Rectal smooth muscle tissue (tissue), 1 donor: ENCODE results near the gene AKR1D1.
"Not testable (repeated sequence)": the region's sequence is repeated elsewhere in the genome, so short reads cannot be mapped to it uniquely, and the experiment has no call there.

Experiments used
- H3K27ac ChIP-seq: one replicate; pipeline ENCODE4 v1.7.0; 2013; ENCODE audit warnings: low read depth, low read length, inconsistent platforms
- H3K27me3 ChIP-seq: one replicate; pipeline ENCODE4 v1.7.0; 2013; ENCODE audit warnings: low read length; ENCODE audit not compliant: control insufficient read depth, insufficient read depth
- H3K36me3 ChIP-seq: one replicate; pipeline ENCODE4 v1.7.0; 2013; ENCODE audit warnings: low read length; ENCODE audit not compliant: control insufficient read depth, insufficient read depth
- H3K4me1 ChIP-seq: one replicate; pipeline ENCODE4 v1.7.0; 2013; ENCODE audit warnings: low read length; ENCODE audit not compliant: control insufficient read depth, insufficient read depth
- H3K4me3 ChIP-seq: one replicate; pipeline ENCODE4 v1.7.0; 2013; ENCODE audit warnings: low read length
- H3K9ac ChIP-seq: one replicate; pipeline ENCODE4 v1.7.0; 2013; ENCODE audit warnings: low read length

The AKR1D1 gene

GRCh38 chr7:138049505-138050116 lies 26.6 kb upstream of the AKR1D1 start:
- Histone ChIP-seq H3K27ac (no peak overlapping the region), H3K9ac (no peak overlapping the region), H3K36me3 (no peaks in the 10 kb centered on the region), H3K27me3 (no peaks in the 10 kb centered on the region), H3K4me3 (no peak overlapping the region), H3K4me1 (no peaks in the 10 kb centered on the region)

GRCh38 chr7:138051712-138052247 lies 24.5 kb upstream of the AKR1D1 start:
- not testable (repeated sequence) for H3K9ac ChIP-seq, H3K4me3 ChIP-seq, H3K4me1 ChIP-seq, H3K27me3 ChIP-seq, H3K36me3 ChIP-seq, H3K27ac ChIP-seq

- Histone ChIP-seq H3K4me1 (no peaks in the 10 kb centered on the region), H3K36me3 (no peaks in the 10 kb centered on the region), H3K27ac (no peak overlapping the region), H3K27me3 (no peaks in the 10 kb centered on the region), H3K9ac (no peak overlapping the region), H3K4me3 (no peak overlapping the region)
These were observed 23.6 kb upstream of the AKR1D1 start for GRCh38 chr7:138052696-138053095.

- not testable (repeated sequence) for H3K4me1 ChIP-seq, H3K27ac ChIP-seq, H3K4me3 ChIP-seq, H3K36me3 ChIP-seq, H3K27me3 ChIP-seq, H3K9ac ChIP-seq
These were observed 20.6 kb upstream of the AKR1D1 start for GRCh38 chr7:138055698-138056097.

GRCh38 chr7:138063400-138063799 lies 12.9 kb upstream of the AKR1D1 start:
- Histone ChIP-seq H3K36me3 (no peaks in the 10 kb centered on the region), H3K27ac (no peak overlapping the region), H3K4me1 (no peaks in the 10 kb centered on the region), H3K9ac (no peak overlapping the region), H3K27me3 (no peaks in the 10 kb centered on the region), H3K4me3 (no peak overlapping the region)

GRCh38 chr7:138064856-138065357 lies 11.4 kb upstream of the AKR1D1 start:
- Histone ChIP-seq H3K27me3 (no peaks in the 10 kb centered on the region), H3K4me1 (no peaks in the 10 kb centered on the region), H3K27ac (no peak overlapping the region), H3K36me3 (no peaks in the 10 kb centered on the region), H3K4me3 (no peak overlapping the region), H3K9ac (no peak overlapping the region)

GRCh38 chr7:138065827-138066226 lies 10.4 kb upstream of the AKR1D1 start:
- H3K4me3 ChIP-seq, result no peak overlapping the region
- H3K27me3 ChIP-seq, result no peaks in the 10 kb centered on the region
- H3K9ac ChIP-seq, result no peak overlapping the region
- no peaks in the 10 kb centered on the region for H3K36me3 ChIP-seq
- no peaks in the 10 kb centered on the region for H3K4me1 ChIP-seq
- H3K27ac ChIP-seq, result no peak overlapping the region

- Histone ChIP-seq H3K9ac (no peak overlapping the region), H3K27me3 (no peaks in the 10 kb centered on the region), H3K36me3 (no peaks in the 10 kb centered on the region), H3K4me3 (no peak overlapping the region), H3K27ac (no peak overlapping the region), H3K4me1 (no peaks in the 10 kb centered on the region)
These were observed 9.3 kb upstream of the AKR1D1 start for GRCh38 chr7:138066954-138067394.

- no peak overlapping the region for H3K9ac ChIP-seq
- no peaks in the 10 kb centered on the region for H3K36me3 ChIP-seq
- no peak overlapping the region for H3K27ac ChIP-seq
- H3K4me3 ChIP-seq, result no peak overlapping the region
- H3K4me1 ChIP-seq, result no peaks in the 10 kb centered on the region
- no peaks in the 10 kb centered on the region for H3K27me3 ChIP-seq
These were observed 8.5 kb upstream of the AKR1D1 start for GRCh38 chr7:138067774-138068173.

- Histone ChIP-seq H3K27me3 (no peaks in the 10 kb centered on the region), H3K4me1 (no peaks in the 10 kb centered on the region), H3K4me3 (no peak overlapping the region), H3K36me3 (no peaks in the 10 kb centered on the region), H3K9ac (no peak overlapping the region), H3K27ac (no peak overlapping the region)
These were observed 5.4 kb upstream of the AKR1D1 start for GRCh38 chr7:138070908-138071307.

GRCh38 chr7:138072726-138073125 lies 3.5 kb upstream of the AKR1D1 start:
- Histone ChIP-seq H3K4me3 (no peak overlapping the region), H3K27ac (no peak overlapping the region), H3K36me3 (no peaks in the 10 kb centered on the region), H3K4me1 (no peaks in the 10 kb centered on the region), H3K9ac (no peak overlapping the region), H3K27me3 (no peaks in the 10 kb centered on the region)

GRCh38 chr7:138074121-138074520 lies 2.1 kb upstream of the AKR1D1 start:
- Histone ChIP-seq H3K4me1 (no peaks in the 10 kb centered on the region), H3K4me3 (no peak overlapping the region), H3K27ac (no peak overlapping the region), H3K36me3 (no peaks in the 10 kb centered on the region), H3K9ac (no peak overlapping the region), H3K27me3 (no peaks in the 10 kb centered on the region)

- H3K4me3 ChIP-seq, result no peak overlapping the region
- no peak overlapping the region for H3K27ac ChIP-seq
- no peaks in the 10 kb centered on the region for H3K4me1 ChIP-seq
- no peaks in the 10 kb centered on the region for H3K36me3 ChIP-seq
- H3K27me3 ChIP-seq, result no peaks in the 10 kb centered on the region
- no peak overlapping the region for H3K9ac ChIP-seq
These were observed 1.7 kb upstream of the AKR1D1 start for GRCh38 chr7:138074540-138074939.
